ENCODE data around the gene ZC3H13. TPM values are rescaled to one million over a fixed set of nuclear protein-coding genes. Genes with fewer than 3 reads are reported as not detected.

ZC3H13 gene
- total RNA-seq, 3 donors from 2014 or later (not counting 1 experiment from before 2014, with no cell fraction given): 54.3 to 75.3 (median 65.8) TPM

- no peaks in the 10 kb centered on the region for H3K36me3 Mint-ChIP-seq
- no peaks in the 10 kb centered on the region for H3K27me3 ChIP-seq (ENCODE audit: control insufficient read depth, insufficient read depth, low read length)
- ATAC-seq (no peak), DNase-seq (no peak)
- no peak overlapping the region for H3K4me3 Mint-ChIP-seq
- H3K36me3 ChIP-seq (ENCODE audit: control insufficient read depth, insufficient read depth, low read length): no peaks in the 10 kb centered on the region
- no peak overlapping the region for H3K4me3 ChIP-seq (ENCODE audit: low read length)
- H3K4me1 Mint-ChIP-seq: no peaks in the 10 kb centered on the region
- TF ChIP-seq CTCF (IDR thresholded peaks at IDR 0.05): no peak
- no peaks in the 10 kb centered on the region for H3K4me1 ChIP-seq (ENCODE audit: control insufficient read depth, insufficient read depth, low read length)
- H3K27ac Mint-ChIP-seq: no peak overlapping the region
- no peak overlapping the region for H3K27ac ChIP-seq (ENCODE audit: low read length)
- no peaks in the 10 kb centered on the region for H3K9me3 ChIP-seq (ENCODE audit: control insufficient read depth, insufficient read depth, low read length)
- intact Hi-C loops (cut with micrococcal nuclease): no loop called here
- no peaks in the 10 kb centered on the region for H3K9me3 Mint-ChIP-seq
- peaks cover 11 to 29% of the 10 kb centered on the region in 2 donors for H3K27me3 Mint-ChIP-seq (ENCODE audit: low read depth in 2 of 2)
- 92% methylated on average over 11 of the region's 12 CpGs for WGBS (ENCODE audit: insufficient coverage)
These were observed 33.9 kb upstream of the ZC3H13 start for GRCh38 chr13:46086421-46086922.

GRCh38 chr13:46085737-46086136 lies 33.2 kb upstream of the ZC3H13 start:
- H3K4me3 ChIP-seq (ENCODE audit: low read length): no peak overlapping the region
- no peak overlapping the region for H3K27ac Mint-ChIP-seq

GRCh38 chr13:46082324-46082723 lies 29.8 kb upstream of the ZC3H13 start:
- ATAC-seq (no peak), DNase-seq (no peak)
- WGBS (ENCODE audit: insufficient coverage): 98% methylated on average over 5 of the region's 5 CpGs
- Histone ChIP-seq H3K36me3 (ENCODE audit: control insufficient read depth, insufficient read depth, low read length) (no peaks in the 10 kb centered on the region), H3K27me3 (ENCODE audit: control insufficient read depth, insufficient read depth, low read length) (no peaks in the 10 kb centered on the region), H3K4me3 (ENCODE audit: low read length) (no peak overlapping the region), H3K4me1 (ENCODE audit: control insufficient read depth, insufficient read depth, low read length) (no peaks in the 10 kb centered on the region), H3K27ac (ENCODE audit: low read length) (no peak overlapping the region), H3K9me3 (ENCODE audit: control insufficient read depth, insufficient read depth, low read length) (no peaks in the 10 kb centered on the region)
- Mint-ChIP-seq H3K4me3 (no peak overlapping the region), H3K27me3 (ENCODE audit: low read depth in 2 of 2) (peaks cover 3 to 8% of the 10 kb centered on the region in 2 donors), H3K9me3 (no peaks in the 10 kb centered on the region), H3K4me1 (peaks cover 15 to 17% of the 10 kb centered on the region in 2 donors), H3K36me3 (no peaks in the 10 kb centered on the region), H3K27ac (no peak overlapping the region)
- TF ChIP-seq CTCF (IDR thresholded peaks at IDR 0.05): no peak
- intact Hi-C loops (cut with micrococcal nuclease): no loop called here

More at GRCh38 chr13:46085737-46086136, 33.2 kb upstream of the ZC3H13 start:
- Mint-ChIP-seq H3K4me1 (no peaks in the 10 kb centered on the region), H3K27me3 (ENCODE audit: low read depth in 2 of 2) (peaks cover 7 to 22% of the 10 kb centered on the region in 2 donors), H3K9me3 (no peaks in the 10 kb centered on the region), H3K4me3 (no peak overlapping the region), H3K36me3 (no peaks in the 10 kb centered on the region)
- DNase-seq (no peak), ATAC-seq (no peak)
- TF ChIP-seq CTCF (IDR thresholded peaks at IDR 0.05): no peak
- Histone ChIP-seq H3K9me3 (ENCODE audit: control insufficient read depth, insufficient read depth, low read length) (no peaks in the 10 kb centered on the region), H3K27ac (ENCODE audit: low read length) (no peak overlapping the region), H3K4me1 (ENCODE audit: control insufficient read depth, insufficient read depth, low read length) (no peaks in the 10 kb centered on the region), H3K36me3 (ENCODE audit: control insufficient read depth, insufficient read depth, low read length) (no peaks in the 10 kb centered on the region), H3K27me3 (ENCODE audit: control insufficient read depth, insufficient read depth, low read length) (no peaks in the 10 kb centered on the region)
- 95% methylated on average over 13 of the region's 13 CpGs for WGBS (ENCODE audit: insufficient coverage)
- intact Hi-C loops (cut with micrococcal nuclease): no loop called here

- Histone ChIP-seq H3K4me3 (ENCODE audit: low read length) (no peak overlapping the region), H3K27me3 (ENCODE audit: control insufficient read depth, insufficient read depth, low read length) (no peaks in the 10 kb centered on the region), H3K9me3 (ENCODE audit: control insufficient read depth, insufficient read depth, low read length) (no peaks in the 10 kb centered on the region), H3K27ac (ENCODE audit: low read length) (no peak overlapping the region), H3K36me3 (ENCODE audit: control insufficient read depth, insufficient read depth, low read length) (no peaks in the 10 kb centered on the region), H3K4me1 (ENCODE audit: control insufficient read depth, insufficient read depth, low read length) (no peaks in the 10 kb centered on the region)
- Mint-ChIP-seq H3K27me3 (ENCODE audit: low read depth in 2 of 2) (peaks cover 9 to 24% of the 10 kb centered on the region in 2 donors), H3K9me3 (no peaks in the 10 kb centered on the region), H3K36me3 (no peaks in the 10 kb centered on the region), H3K4me1 (peaks cover 15 to 17% of the 10 kb centered on the region in 2 donors), H3K27ac (no peak overlapping the region), H3K4me3 (no peak overlapping the region)
- WGBS (ENCODE audit: insufficient coverage): 0% methylated on average over 1 of the region's 2 CpGs
- intact Hi-C loops (cut with micrococcal nuclease): no loop called here
- no peak for TF ChIP-seq CTCF (IDR thresholded peaks at IDR 0.05)
- DNase-seq (peak in 1 of 2 donors; percentile 4), ATAC-seq (peak; percentile 55 to 58 (median 57))
These were observed 27.2 kb upstream of the ZC3H13 start for GRCh38 chr13:46079770-46080169.
